ENCODE data around the gene ZNF488.

The ZNF488 gene

DNA sequence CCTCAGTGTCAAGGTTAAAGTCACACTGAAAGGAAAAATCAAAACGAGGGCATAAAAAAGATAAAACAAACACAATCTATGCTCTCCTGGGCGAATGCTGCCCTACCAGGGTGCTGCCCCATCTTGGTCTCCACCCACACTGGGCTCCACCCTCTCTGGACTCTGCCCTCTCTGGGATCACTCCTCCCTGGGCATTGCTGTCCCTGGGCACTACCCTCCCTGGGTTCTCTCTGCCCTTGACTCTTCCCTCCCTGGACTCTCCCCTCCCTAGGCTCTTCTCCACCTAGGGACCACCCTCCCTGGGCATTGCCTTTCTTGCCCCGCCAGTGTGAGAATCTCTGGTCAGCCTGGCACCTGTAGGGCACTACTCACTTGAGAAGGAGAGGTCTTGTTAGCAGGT lies 53.3 kb downstream of the ZNF488 start:
- no peak for DNase-seq (ENCODE audit: low read depth in 2 of 2)

DNA sequence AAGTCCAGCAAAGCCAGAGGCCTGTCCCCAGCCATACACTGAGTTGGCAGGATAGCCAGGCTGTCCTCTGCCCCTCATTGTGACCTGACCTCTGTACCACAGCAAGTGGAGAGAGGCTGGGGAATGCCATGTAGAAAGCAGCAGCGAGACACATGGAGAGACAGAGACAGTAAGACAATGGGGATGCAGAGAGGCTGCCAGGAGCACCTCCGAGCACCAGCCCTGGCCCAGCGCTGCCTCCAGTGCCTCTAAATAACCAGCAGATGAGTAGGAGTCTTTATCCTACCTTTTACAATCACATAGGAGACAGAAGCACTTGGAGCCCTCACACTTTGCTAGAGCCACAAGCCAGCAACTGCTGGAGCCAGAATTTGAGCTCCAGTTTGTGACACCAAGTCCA lies 53.7 kb downstream of the ZNF488 start:
- no peak for DNase-seq (ENCODE audit: low read depth in 2 of 2)

DNA sequence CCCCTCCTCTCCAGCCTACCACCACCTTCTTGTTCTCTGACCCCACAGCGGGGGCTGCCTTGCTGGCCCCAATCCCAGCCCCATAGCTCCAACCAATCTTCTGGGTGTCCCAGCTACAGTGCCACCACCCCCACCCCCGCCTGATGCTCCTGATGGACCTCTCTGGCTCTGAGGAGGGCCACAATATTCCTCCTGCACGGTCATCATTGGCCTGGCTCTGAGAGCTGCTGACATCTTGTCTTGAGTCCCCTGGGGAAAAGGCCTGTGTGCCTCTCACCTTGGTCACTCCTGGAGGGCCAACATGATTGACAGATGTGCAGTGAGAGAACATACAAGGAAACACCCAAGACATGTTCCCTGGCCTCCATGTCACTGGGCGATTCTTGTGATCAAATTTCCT lies 54.2 kb downstream of the ZNF488 start:
- DNase-seq (ENCODE audit: low read depth in 2 of 2), result no peak

DNA sequence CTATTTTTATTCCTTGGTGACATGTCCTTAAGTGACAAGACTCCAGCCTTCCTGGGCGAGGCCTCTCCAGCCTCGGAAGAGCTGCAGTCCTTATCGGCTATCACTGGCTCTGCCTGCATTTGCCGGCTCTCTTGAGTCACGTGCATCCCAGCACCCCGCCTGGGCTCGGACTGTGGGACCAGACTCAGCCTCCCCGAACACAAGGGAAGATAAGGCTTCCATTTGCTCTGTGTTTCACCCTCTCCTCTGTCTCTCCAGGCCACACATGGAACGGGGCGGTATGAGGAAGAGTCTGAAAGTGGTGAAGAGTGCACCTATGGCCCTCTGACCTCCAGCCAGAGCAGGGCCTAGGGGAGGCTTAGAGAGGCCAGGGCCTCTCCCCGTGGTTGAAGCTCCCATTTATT lies 57.2 kb downstream of the ZNF488 start:
- no peak for DNase-seq (ENCODE audit: low read depth in 2 of 2)

DNA sequence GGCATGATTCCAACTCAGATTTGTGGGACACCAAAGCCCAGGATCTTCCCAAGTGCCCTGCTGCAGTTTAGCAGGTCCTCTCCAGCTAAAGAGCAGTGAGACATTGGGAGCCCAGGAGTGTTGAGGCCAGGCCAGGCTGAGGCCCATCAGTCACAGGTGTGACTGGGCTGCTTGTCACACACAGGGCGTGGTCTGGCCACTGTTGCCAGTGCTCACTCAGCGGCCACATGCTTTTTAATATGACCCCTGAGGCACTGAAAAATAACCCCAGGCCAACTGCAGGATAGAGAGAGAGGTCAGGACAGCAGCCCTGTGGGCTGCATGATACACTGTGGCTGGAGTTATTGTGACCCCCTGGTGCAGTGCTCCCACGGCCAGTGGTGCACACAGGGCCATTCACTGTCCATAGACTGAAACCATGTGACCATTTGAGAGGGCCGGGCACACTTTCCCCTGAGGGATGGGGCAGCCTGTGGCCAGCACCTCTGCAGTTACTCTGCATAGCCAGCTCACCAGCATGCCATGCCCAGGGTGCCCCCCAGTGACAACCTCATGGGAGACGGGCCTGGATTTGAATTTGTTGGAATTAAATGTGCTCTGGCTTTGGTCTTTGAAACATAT lies 57.7 kb downstream of the ZNF488 start:
- no peak for DNase-seq (ENCODE audit: low read depth in 2 of 2)

DNA sequence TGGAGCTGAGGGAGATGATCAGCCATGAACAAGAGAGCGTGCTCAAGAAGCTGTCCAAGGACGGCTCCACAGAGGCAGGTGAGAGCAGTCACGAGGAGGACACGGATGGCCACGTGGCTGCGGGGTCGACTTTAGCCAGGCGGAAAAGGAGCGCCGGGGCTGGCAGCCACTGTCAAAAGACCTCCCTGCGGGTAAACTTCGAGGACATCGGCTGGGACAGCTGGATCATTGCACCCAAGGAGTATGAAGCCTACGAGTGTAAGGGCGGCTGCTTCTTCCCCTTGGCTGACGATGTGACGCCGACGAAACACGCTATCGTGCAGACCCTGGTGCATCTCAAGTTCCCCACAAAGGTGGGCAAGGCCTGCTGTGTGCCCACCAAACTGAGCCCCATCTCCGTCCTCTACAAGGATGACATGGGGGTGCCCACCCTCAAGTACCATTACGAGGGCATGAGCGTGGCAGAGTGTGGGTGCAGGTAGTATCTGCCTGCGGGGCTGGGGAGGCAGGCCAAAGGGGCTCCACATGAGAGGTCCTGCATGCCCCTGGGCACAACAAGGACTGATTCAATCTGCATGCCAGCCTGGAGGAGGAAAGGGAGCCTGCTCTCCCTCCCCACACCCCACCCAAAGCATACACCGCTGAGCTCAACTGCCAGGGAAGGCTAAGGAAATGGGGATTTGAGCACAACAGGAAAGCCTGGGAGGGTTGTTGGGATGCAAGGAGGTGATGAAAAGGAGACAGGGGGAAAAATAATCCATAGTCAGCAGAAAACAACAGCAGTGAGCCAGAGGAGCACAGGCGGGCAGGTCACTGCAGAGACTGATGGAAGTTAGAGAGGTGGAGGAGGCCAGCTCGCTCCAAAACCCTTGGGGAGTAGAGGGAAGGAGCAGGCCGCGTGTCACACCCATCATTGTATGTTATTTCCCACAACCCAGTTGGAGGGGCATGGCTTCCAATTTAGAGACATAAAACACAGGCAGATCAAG lies 58.5 kb downstream of the ZNF488 start:
- DNase-seq (ENCODE audit: low read depth in 2 of 2), result no peak

DNA sequence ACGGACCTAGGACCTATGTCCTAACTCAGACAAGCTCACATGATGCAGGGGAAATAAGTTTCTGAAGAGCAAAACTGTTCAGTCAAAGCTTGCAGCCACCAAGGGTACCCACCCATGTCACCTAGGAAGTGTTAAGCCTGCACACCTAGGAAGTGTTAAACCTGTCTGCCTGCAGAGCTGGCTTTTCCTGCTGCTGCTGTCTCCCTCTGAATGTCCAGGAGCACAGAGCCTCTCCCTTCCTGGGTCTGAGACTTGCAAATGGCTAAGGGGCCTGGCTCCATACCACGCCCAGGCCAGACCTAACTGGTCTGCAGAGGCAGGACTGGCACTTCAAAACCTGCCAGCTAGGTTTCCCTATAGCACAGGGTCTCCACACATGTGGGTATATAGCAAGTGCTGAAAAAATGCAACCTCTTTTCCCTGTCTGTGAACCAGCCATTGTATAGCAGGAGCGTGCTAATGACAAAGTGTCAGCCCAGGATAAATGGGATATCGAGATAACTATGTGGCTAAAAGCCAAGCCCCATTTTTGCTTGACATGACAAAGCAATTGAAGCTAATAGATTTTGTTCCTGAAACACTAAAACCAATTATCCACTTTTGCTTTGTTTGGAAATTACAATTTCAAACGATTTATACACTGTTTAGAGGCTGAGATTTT lies 60.3 kb downstream of the ZNF488 start:
- no peak for DNase-seq (ENCODE audit: low read depth in 2 of 2)

DNA sequence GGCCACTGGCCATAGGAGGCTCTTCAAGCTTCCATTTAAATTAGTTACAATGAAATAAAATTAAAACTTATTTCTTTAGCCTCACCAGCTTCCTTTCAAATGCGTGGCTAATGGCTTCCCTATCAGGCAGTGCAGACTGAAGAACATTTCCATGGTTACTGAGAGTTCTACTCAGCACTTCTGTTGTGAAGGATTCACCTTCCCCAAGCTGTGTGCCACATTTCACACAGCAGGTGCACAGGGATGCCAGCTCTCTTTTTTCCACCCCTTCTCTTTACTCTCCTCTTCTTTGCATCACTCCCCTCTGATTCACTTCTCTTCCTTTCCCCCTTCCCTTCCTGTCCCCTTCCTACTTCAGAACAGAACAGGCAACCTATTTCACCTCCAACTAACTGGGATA lies 61.0 kb downstream of the ZNF488 start:
- DNase-seq (ENCODE audit: low read depth in 2 of 2), result no peak

DNA sequence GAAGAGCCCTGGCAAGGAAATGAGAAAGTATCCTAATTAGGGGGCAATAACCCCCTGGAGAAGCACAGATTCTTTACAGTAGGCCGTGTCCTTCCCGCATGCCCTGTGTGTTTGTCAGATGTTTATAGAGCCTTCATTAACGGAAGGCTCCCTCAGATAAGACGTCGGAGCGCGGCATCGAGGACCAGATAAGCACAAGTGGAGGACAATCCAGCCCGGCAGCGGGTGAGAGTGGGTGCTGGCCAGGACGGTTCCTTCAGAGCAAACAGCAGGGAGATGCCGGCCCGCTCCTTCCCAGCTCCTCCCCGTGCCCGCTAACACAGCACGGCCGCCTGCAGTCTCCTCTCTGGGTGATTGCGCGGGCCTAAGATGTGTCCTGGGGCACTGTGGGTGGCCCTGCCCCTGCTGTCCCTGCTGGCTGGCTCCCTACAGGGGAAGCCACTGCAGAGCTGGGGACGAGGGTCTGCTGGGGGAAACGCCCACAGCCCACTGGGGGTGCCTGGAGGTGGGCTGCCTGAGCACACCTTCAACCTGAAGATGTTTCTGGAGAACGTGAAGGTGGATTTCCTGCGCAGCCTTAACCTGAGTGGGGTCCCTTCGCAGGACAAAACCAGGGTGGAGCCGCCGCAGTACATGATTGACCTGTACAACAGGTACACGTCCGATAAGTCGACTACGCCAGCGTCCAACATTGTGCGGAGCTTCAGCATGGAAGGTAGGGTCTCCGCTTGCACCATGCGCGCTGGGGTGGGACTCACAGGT lies 61.6 kb downstream of the ZNF488 start, which contains the start of gene GDF2:
TSS of gene GDF2 (plus strand) at position 155 of the 762 bp plus-strand sequence. CDS start at position 370, 215 bp downstream.
- DNase-seq (ENCODE audit: low read depth in 2 of 2), result no peak

DNA sequence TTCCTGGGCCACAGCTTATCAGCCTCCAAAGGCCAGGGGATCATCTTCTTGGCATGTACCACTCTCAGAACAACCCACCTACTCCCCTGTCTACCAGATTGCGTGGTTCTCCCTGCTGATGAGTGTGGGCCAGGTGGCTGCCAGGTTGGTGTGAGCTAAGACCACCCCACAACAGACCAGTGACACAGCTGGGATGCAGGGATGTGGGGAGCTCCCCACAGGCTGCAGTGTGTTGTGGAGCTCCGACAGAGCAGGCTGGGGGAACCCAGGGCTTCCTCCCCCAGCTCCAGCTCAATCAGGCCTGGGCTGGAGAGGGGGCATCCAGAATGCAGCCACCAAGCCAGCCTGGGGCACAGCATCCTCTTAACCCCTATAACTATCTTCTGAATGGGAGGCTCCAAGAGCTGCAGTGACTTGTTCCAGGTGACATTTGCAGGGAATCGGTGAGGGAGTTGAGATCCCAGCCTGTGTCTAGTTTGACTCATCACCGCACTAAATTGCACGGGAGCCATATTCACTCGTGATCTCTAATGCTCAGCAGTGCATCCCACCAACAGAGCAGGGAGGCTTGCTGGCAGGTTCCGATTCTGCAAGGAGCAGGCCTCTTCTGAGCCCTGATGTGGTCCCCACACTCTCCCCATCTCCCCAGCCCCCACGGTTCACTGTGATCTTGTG lies 62.4 kb downstream of the ZNF488 start:
- no peak for DNase-seq (ENCODE audit: low read depth in 2 of 2)

DNA sequence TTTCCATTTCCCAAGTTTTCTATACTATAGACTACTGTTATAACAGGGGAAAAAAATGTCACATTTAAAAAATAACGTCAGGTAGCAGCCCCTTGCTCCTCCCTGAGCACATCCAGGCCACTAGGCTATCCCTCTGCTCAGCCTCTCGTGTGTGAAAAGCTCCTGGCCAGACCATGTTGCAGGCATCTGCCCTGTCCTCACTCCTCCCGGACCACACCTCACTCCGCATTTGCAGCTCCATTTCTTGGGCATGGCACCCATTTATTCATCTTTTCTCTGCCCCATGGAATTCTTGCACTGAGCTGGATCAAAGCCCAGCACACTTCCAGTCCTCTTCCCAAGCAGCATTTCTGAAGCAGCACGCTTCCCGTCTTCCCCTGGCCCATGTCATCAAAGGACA lies 63.3 kb downstream of the ZNF488 start:
- DNase-seq (ENCODE audit: low read depth in 2 of 2), result no peak

DNA sequence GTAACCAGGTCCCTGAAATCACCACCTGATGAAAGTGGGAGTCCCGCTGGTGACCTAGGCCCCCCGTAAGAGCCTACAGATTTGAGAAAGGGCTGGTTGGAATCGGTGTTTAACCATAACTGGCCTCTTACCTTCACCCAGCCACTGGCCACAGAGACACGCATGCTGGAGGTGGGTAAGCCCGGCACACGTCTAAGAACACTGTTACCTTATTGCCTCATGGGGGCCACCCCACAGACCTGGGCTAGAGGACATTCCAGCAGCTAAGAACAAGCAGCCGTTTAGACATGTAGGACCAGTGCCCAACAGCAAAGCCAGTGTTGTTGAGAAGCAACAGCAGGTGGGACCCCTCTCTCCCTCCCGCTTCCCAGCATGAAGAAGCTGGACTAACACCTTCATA lies 64.3 kb downstream of the ZNF488 start:
- DNase-seq (ENCODE audit: low read depth in 2 of 2), result no peak

DNA sequence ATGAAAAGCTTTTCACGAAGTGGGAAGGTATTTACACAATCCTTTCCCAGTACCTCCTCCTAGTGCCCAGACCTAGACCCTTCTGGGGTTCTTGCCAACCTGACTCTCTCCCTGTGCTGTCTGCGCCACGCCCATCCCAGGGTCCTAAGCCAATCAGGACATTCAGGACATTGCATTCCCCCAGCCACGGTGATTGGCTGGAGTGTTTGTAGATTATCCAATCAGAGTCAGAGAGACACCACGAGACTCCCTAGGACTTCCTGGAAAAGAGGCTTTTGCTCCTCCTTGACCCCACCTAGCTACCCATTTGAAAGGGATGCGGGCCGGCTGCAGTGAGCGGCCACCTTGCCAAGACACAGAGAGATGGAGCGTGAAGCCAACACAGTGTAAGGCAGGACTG lies 65.4 kb downstream of the ZNF488 start:
- DNase-seq (ENCODE audit: low read depth in 2 of 2), result no peak

DNA sequence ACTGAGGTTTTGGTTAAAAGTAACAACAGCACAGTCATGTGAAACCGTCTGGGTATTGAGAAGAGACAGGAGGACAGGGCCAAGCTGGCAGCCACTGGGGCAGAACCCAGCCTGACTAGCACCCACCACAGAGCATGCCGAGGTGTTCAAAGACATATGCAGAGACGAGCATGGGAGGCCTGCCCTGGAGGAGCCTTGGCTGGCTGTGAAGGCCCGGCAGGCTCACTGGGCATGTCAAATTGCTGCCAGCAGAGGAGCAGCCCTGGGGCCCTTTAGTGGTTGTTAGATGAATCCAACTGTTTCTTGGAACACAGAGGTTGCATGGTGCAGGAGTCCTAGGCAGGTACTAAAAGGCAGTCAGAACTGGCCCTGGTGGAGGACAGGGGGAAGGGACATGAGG lies 66.8 kb downstream of the ZNF488 start:
- no peak for DNase-seq (ENCODE audit: low read depth in 2 of 2)

DNA sequence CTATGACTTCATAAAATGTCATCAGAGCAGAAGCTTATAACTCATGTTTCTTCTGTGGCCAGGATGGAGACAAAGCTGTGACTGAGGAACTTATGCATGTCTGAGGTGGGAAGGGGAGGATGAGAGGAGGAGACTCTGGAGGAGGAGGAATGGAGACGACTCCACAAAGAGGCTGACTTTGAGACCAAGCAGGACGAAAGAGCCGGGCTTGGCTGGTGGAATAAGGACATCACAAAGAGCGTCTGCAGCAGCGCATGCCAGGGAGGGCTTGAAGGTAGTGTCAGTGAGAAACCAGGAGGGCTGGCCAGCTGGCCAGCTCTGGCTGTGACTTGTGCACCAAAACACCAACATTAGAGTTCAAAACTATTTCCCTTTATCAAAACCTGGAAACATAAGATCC lies 68.0 kb downstream of the ZNF488 start:
- no peak for DNase-seq (ENCODE audit: low read depth in 2 of 2)

Measured in stimulated activated CD8-positive, alpha-beta memory T cell treated with anti-CD3 and anti-CD28 coated beads, Interleukin-15, amount 100 ng/mL, for 4 hours (primary cell).